Gastrocnemius medialis (tissue), 4 donors: ENCODE measurements around the gene ARID1B.

ENCODE experiments used
- CTCF ChIP-seq, 5 experiments: fragments of 450-650 bp in 3 of 5; fragments of 200-600 bp in 2 of 5; sonication (generic) in 2 of 5; IDR thresholded peaks in 4 of 5; conservative IDR thresholded peaks in 1 of 5; 1 replicate in 4 of 5; 2 replicates in 1 of 5; pipeline ENCODE4 v1.5.1; 2016 to 2019; ENCODE audit warnings: antibody characterized with exemption in 5 of 5, mild to moderate bottlenecking in 3 of 5, moderate library complexity in 3 of 5
- POLR2A ChIP-seq, 2 donors: fragments of 450-650 bp; IDR thresholded peaks; one replicate each; pipeline ENCODE4 v1.6.1; 2017; ENCODE audit warnings: antibody characterized with exemption in 2 of 2, mild to moderate bottlenecking in 2 of 2, moderate library complexity in 2 of 2

- no peak for TF ChIP-seq CTCF (IDR thresholded peaks at IDR 0.05 in 4 of 5, conservative IDR thresholded peaks at IDR 0.05 in 1 of 5)
- no peak for TF ChIP-seq POLR2A (IDR thresholded peaks at IDR 0.05)
These were observed 474.5 kb downstream of the ARID1B start for GRCh38 chr6:157251586-157252247.
